ENCODE data around the gene NTRK2.

Gene NTRK2

DNA sequence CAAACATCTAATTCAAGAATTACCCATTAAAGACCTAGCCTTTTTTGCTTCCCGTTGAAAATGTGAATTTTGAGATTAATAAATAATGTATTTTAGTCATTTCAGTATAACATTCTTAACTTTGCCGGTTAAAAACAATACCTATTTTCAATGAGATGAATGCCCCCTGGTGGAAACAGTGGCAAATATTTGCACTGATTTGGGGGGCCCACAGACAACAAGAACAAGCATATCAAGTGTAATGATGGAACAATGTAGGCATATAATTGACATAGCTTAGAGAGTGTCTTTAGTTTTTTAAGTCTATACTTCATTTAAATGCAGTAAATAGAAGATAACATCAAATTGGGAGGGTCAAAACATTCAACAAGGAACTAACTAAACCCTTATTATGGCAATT is 111.9 kb downstream of the NTRK2 start:
- DNase-seq (ENCODE audit: low read depth), result no peak

DNA sequence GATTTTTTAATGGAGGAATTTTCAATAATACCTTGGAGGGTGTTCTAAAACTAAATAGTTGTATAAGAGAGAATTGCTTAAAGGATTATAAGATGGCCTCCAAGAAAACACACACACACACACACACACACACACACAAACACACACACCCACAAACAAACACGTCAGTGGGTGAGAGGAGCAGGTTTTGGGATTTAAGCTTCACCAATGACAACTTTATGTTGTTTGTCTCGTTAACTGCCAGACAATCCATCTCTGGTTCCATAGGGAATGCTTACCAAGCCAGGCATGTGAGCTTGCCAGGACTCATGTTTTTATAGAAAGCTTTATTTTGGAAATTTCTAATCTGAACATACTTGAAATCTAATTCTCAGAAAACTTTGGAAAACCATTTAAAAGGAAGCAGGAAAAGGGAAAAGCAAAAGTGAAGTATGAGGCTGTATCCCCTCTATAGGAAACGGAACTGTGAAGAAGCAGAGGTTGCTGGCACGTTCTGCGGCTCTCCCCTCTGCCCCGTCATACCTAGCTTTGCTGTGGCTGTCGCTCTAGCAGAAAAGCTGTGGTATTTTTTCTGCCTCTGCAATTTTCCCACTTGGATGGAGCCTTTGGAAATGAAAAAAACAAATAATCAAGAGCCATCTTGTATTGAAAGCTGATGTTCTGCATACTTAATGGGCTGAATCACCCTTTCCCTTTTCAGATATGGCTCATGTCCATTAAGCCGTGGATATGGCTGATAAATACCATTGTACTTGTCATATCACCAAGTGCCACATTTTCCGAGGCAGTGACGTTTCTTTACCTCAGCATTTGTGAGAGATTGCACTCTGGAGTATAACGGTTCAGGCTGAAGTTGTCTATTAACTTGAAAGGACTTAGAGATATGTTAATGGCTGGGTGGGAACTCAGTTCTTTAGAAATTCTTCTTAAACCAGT is 112.7 kb downstream of the NTRK2 start:
- DNase-seq (ENCODE audit: low read depth), result no peak

DNA sequence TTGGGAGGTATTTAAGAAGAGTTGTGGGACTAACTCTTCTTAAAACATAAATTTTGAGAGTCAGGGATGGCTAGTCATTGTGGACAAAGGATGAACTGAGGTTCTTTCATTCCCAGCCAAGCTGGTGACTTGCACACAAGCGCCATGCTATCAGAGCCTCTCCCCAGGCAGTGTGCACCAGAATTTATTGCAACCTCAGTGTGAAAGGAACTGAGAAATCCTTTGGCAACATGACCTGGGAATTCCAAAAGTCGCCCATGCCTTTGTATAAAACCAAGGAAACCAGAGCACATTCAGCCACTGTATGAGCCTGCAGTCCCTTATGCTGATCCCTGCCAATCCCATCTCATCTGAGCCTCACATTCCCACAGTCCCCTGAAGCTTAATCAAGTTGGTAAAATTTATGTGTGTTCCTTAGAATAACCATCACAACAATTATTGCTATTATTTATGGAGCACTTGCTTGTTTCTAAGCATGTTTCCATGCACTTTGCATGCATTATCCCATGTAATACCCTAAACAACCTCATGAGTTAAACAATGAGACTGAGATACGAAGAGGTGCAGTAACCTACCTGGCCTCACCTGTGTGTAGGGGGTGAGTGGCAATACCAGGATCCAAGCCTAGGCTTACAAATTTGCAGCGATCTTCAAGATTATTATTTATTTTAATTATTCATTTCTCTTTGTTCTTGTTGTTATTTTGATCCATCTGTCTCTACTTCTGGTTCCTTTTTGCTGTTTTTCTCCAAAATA is 116.4 kb downstream of the NTRK2 start:
- no peak for DNase-seq (ENCODE audit: low read depth)

DNA sequence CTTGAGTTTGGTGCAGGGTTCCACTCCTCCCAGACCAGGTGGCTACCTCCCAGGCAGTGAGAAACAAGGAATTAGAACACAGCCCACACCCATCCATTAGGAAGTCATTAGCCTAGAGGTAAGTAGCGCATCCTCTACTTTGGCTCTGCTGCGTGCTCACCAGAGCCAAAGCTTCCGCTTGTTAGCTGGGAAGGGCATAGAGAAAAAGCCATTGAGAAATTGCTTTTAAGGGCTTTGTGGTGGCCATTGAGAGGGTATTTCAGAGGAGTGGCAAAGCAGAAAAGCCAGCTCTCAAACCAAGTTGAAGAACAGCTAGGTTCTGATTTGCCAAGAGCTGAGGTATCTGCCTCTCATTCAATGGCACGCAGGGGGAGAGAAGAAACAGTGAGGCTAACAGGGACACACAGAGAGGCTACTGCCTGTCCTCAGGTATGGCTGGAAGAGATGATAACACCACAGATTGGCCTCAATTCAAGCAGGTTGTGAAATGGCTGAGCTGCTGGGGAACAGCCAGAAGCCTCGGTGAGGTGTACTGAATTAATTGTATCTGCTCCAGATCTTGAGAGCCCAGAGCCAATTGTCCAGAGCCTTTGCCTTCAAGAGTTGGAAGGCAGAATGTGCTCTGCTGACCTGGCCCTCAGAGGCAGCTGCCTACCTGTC is 119.4 kb downstream of the NTRK2 start:
- DNase-seq (ENCODE audit: low read depth), result no peak

DNA sequence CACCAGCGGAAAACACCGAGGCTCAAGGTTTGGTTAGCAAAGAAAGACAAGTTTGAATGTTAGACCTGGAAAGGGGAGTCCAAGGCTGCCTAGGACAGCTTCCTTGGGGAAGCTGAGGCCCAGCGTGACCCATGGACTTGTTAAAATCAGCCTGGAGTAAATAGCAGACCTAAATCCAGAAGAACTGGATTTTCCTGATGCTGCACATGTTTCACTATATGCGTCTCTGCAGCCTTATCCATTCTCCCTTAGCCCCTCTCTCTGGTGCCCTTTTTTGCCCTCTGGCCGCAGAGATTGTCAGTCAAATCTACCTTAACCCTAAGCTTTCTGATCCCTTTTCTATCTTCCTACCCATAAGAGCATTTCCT is 119.9 kb downstream of the NTRK2 start:
- DNase-seq (ENCODE audit: low read depth), result no peak

DNA sequence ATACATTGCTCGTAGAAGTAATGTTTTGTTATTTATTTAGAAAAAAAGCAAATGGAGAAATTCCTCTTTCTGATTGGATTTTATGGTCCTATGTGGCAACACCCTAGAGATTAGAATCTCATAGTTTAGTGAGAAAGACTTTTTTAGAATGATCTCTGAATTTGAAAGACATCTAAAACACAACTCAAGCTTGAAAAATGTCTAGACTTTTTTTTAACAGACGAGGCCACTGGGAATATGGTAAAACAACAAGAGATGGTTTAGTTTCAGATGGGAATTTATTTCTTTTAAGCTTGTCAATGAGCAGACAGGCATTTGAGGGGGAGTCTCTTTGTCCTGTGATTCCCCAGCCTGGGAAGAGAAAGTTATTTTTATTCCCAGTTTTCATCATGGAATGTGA is 122.1 kb downstream of the NTRK2 start:
- DNase-seq (ENCODE audit: low read depth), result no peak

DNA sequence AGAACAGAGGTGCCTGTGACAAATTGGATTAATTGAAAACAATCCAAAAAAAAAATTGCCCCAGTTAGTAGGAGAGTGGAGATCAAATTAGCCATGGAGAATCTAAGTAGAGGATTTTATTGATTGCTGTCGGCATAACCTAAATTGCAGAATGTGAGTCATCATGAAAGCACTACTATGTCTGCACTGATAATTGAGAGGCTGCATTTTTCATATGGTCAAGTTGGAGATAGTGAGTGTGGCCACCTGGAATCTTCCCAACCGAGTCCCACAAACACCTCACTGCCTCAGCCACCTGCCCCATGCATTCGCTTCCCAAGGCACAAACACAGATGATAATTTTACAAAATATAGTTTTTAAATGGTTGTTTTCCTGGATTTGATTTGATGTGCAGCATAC is 123.7 kb downstream of the NTRK2 start:
- no peak for DNase-seq (ENCODE audit: low read depth)

DNA sequence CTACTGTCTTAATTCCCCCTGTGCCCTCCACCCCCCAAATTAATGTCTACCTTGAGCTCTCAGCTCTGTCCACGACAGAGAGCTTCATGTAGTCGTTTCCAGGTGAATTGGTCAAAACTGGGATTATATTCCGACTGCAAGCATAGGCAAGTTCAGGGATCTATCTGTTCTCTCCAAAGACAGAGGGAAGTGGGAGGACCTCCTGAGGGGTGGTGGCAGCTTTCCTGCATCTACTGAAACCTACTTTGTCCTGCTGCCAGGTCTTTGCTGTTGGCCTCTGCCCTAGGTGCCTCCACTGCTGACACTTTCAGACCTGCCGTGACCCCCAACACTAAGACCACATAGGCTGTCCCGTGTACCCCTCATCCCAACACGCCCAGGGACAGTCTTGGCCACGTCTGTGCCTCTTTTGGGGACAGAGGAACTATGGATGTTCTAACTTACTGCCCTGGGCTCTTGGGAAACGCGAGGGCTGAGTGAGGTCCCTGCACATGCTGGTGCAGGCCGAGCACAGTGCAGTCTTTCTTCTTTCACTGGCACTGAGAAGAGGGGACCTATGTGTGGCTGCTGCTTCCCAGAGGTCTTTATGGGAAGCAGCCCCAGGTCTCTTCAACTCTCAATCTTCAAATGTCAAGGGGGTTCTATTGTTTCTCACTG is 125.6 kb downstream of the NTRK2 start:
- DNase-seq (ENCODE audit: low read depth), result no peak

DNA sequence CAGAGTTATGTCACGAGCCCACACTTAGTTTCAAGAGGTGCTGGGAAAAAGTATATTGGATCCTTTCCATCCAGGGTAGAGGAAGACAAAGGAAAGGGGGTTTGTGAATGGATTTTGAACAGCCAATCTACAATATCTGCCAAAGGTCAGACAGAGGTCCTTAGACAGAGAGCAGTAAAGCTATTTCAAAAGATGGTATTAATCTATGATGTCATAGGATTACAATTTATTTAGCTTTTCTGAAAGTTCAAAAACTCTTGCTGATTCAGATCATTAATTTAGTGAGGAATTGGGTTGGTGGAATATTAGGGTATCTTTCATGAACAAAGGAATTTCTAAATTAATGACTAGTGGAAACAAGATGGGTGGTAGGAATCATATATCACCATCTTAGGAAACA is 126.9 kb downstream of the NTRK2 start:
- DNase-seq (ENCODE audit: low read depth), result no peak

DNA sequence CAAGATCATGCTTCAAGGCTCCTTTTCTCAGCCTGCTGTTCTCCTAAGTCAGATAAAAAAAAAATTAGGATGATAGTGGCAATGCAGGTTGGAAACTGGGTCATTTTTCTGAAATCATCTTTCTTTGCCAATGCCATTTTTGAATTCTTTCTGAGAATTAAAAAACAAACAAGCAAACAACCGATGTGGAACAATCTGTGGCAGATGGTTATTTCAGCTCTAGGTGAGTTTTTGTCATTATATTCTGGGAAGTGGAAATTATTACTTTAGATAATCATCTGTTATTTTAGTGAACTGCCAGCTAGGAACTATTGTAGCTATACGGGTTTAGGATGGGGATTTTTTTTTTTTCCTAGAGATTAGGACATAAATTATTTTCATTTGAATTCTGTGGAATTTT is 129.7 kb downstream of the NTRK2 start:
- DNase-seq (ENCODE audit: low read depth), result no peak

DNA sequence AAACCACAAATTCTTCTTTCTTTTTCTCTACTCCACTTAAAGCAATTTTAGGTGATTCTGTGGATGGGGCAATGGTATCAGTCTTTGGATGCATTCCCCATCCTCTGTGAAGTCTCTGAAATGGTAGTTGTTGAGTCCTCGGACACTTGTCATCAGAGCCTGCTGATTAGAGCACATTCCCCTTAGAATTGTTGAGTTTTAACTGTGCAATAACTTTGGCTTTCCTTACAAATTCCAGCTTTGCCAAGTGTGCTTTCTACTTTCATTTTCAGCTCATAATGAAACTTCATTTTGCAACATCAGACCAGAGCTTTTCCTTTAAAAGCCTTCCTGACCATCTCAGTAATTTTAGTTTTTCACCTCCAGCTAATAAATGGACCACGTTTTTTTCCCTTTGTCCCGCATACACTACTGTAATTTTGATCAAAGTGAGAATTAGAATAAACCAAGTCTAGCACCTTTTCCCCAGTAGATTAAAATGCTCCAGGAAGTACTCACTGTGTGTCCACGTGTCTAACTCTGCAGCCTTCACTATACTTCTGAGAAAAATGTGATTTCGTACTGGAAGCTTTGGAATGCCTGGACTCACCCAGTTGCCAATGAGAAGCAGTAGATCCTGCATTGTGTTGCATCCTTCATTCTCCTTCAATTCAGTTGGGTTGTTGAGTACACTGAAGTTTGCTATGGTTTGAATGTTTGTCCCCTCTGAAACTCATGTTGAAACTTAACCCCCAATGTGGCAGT is 135.6 kb downstream of the NTRK2 start:
- no peak for DNase-seq (ENCODE audit: low read depth)

DNA sequence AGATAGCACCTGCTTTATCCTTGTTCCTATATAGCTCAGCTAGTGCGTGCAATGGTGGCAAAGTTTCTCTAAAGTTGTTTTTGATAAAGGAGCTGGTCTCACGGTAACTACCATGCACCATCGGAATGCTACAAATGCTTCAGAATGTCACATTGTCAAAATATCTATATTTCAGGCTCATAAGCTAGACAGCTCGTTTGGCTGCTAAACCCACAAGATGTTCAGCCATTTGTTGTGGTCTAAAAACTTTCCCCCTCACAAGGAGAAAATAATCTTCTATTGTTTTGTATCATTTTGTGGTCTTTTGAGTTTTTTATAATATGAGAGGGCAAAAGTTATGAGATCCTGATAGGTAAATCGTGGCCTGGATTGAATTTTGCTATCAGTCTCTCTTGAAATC is 137.9 kb downstream of the NTRK2 start:
- DNase-seq (ENCODE audit: low read depth), result no peak

DNA sequence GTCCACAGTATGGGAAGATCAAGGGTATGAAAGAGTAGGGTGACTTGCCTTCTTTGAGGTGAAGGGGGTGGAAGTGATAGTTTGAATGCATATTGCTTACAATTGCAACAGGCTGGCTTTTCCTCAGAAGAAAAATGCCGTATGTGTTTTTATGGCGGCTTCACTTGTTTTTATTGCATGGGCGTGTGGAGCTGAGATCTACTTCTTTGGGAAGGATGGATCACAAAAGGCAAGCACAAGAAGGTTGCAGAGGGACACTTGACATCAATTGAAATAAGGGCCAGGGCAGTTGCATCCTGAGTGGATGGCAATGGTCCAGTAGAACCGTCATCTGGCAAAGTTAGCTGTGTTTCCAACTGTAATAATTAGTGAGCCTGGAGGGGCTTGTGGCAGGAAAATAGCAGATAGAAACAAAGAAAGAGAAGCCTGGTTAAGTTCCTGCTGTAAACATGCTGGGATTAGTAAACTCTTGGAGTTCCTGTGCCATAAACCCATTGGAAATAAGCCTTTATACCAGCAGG is 138.4 kb downstream of the NTRK2 start:
- DNase-seq (ENCODE audit: low read depth), result no peak

DNA sequence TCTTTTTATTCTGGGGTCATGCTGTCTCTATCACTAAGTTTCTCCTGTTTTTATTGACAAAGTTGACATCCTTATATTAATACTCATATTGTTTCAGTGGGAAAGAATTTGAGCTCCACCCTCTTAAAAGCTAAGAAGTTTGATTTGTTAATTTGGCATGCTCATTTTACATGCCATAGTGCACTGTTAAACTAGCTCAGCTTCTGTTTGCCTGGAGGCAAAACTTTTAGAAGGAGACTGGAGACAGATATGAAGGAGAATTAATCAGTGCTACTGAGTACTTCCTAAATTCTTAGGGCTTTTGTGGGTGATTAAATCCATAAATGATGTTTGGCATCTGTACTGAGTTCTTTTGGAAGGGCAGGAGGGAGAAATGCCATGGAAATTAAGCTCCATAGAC is 138.9 kb downstream of the NTRK2 start:
- no peak for DNase-seq (ENCODE audit: low read depth)

DNA sequence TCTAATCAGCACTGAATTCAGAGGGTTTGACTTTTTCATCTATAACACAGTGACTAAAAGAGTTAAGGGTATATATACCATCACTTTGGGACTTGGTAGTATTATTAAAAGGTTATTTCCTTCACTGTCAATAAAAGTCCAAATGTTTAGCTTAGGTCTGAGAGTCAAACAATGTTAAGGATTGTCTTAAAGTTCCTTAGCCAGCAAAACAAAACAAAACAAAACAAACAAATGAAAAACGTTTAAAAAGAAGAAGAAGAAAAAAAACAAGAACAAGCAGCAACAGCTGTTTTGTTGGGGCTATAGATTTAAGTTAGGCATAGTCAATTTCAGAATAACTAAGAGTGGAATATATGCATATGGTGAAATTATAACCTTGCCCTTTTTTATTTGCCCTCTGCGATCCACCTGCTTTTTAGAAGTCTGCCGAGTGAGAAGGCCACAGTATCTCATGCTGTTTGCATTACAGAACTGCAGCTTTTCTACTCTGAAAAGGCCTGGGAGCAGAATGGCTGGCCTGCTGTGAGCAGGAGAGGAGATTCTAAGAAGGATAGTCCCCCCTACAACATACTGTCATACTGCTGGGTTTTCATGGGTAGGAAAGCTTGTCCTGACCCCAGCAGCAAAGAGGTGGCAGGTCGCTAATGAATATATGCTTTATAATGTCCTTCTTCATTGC is 141.7 kb downstream of the NTRK2 start:
- DNase-seq (ENCODE audit: low read depth), result no peak

DNA sequence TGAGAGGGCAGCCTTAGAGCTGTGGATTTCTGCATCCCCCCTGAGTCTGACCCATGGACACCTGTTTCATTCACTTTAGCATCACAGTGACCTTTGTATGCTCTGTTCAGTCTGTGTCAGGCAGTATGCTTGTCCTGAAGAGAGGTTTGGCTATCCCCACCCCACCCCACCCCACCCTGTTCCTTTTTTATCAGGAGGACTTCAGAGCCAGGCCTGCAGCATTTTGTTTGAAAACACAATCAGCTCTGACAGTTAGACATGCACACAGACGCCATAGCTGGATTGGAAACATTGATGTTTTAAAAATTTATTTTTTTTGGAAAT is 142.2 kb downstream of the NTRK2 start:
- no peak for DNase-seq (ENCODE audit: low read depth)

DNA sequence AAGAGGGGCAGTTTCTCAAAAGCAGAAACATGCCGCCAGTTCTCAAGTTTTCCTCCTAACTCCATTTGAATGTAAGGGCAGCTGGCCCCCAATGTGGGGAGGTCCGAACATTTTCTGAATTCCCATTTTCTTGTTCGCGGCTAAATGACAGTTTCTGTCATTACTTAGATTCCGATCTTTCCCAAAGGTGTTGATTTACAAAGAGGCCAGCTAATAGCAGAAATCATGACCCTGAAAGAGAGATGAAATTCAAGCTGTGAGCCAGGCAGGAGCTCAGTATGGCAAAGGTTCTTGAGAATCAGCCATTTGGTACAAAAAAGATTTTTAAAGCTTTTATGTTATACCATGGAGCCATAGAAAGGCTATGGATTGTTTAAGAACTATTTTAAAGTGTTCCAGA is 142.8 kb downstream of the NTRK2 start:
- DNase-seq (ENCODE audit: low read depth), result no peak

DNA sequence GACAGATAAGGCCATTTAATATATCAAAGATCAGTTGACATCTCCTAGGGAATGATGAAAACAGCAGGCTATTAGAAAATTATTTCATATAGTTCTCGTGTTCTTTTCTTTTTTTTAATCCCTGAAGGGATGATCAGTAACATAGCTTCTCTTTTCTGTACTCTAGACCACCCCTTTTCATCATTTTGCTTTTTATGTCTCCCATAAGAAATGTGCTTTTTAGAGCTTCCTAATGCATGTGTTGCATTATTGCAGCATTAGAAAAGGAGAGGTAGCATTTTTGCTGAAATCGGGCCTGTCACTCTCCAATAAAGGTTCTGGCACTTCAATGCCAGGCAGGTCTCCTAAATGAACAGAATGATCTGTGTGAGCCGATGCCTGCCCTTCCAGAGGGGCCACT is 143.3 kb downstream of the NTRK2 start:
- no peak for DNase-seq (ENCODE audit: low read depth)

DNA sequence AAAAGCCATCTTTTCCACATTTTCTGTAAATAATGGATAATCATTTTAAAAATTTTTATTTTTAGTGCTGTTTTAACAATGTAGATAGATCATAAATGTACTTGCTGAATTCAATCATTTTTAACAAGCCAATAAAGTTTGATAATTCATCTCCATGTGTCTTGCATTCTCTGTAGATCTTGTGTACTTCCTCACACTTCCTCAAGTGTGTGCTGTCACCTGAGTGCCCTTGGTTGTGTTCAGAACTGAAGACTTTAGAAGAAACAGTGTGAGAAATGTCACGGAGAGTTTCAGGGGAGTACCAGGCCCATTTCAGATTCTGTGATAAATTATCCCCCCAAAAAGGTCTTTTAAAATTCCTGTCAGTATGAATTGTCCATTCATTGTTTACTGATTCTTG is 146.0 kb downstream of the NTRK2 start:
- no peak for DNase-seq (ENCODE audit: low read depth)

DNA sequence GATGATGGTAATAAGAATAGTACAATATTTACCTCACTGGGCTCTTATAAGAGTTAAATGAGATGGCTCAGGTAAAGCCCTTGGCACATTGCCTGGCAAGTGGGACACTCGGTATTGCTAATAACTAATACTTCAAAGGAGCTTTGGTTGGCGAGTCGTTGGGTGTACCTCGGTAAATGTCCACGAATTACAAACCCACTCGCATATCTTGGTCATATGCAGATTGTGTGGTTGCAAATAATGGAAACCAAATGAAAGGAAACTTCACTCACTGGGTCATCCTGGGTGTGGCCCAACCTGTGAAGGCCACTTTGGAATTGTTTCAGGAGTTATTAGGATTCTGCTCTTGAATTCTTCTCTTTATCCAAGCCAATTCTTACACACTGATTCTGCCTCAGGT is 147.5 kb downstream of the NTRK2 start:
- DNase-seq (ENCODE audit: low read depth), result no peak

DNA sequence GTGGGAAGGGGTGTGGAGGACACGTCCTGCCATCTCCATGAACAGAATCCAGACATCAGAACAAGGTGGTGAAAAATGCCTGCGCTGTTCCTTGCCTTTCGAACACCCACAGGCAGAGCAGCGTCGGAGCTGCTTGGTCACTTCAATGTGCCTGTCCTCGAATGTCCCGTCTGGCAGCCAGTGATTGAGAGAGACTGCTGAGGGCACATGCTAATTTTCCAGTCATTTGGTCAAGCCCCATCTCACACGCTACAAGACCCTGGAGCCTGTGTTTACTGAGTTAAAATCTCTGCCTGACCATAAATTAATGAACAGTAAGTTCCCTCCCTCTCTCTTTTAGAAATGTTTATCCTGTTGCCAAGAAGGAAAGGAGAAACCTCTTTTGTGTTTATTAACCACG is 149.3 kb downstream of the NTRK2 start:
- DNase-seq (ENCODE audit: low read depth), result no peak
